CD4-positive, alpha-beta T cell treated with Interleukin-6 at 100 ng/mL for 8 hours (primary cell): Measurements from ENCODE around the gene SWT1.
"Not testable (repeated sequence)": the region's sequence is repeated elsewhere in the genome, so short reads cannot be mapped to it uniquely, and the experiment has no call there.

Experiments used
- DNase-seq: peaks from one replicate; pipeline ENCODE4 v3.0.0-alpha.2; 2020; ENCODE audit warnings: mixed read lengths, low spot score

The SWT1 gene

GRCh38 chr1:185251928-185252327 is 95.0 kb downstream of the SWT1 start:
- not testable (repeated sequence) for DNase-seq

- not testable (repeated sequence) for DNase-seq
Measured at GRCh38 chr1:185252404-185252803, 95.4 kb downstream of the SWT1 start.

- DNase-seq: not testable (repeated sequence)
Measured at GRCh38 chr1:185255595-185255994, 98.6 kb downstream of the SWT1 start.

DNA sequence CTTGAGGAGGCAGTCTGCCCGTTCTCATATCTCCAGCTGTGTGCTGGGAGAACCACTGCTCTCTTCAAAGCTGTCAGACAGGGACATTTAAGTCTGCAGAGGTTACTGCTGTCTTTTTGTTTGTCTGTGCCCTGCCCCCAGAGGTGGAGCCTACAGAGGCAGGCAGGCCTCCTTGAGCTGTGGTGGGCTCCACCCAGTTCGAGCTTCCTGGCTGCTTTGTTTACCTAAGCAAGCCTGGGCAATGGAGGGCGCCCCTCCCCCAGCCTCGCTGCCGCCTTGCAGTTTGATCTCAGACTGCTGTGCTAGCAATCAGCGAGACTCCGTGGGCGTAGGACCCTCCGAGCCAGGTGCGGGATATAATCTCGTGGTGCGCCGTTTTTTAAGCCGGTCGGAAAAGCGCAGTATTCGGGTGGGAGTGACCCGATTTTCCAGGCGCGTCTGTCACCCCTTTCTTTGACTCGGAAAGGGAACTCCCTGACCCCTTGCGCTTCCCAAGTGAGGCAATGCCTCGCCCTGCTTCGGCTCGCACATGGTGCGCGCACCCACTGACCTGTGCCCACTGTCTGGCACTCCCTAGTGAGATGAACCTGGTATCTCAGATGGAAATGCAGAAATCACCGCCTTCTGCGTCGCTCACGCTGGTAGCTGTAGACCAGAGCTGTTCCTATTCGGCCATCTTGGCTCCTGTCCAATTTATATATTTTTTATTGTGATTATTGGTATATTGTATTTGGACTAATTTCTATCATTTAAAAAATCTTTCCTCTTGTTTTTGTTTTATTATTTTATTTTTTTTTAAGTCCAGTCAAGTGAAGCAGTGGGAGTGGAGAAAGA is 100.4 kb downstream of the SWT1 start:
- not testable (repeated sequence) for DNase-seq

- DNase-seq: no peak
Measured at GRCh38 chr1:185257950-185258208, 100.9 kb downstream of the SWT1 start.

DNA sequence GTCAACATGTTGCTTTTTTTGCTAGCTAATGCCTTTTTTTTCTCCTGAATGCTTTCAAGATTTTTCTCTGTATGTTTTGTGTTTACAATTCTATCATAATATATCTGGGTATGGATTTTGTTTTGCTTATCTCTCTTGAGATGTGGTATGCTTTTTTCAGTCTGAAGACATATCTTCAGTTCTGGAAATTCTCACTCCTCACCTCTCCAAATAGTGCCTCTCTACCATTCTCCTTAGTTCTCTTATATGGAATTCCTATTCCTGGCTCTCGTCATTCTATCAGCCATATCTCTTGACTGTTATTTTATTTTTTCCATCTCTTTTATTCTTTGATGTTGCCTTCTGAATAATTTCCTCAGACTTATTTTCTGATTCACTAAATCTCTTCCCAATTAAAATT is 101.7 kb downstream of the SWT1 start:
- DNase-seq: no peak

GRCh38 chr1:185260611-185261010 is 103.6 kb downstream of the SWT1 start:
- no peak for DNase-seq

DNA sequence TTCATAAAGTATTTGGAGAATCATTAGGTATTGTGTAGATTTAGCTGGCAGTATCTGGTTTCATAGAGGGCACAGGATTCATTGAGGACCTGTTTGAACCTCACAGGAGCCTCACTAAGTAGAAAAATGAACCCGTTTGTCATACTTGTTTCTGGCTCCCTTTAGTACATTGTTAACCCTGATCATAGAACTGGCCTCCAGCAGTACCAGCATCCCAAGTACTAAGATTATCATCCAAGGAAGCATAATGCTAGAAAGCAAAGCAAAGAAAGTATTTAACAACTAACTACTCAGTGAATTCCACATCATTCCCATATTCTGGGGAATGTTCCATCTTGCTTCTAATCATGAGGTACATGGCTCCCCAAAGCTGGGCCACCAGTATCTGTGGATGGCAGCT is 105.2 kb downstream of the SWT1 start:
- DNase-seq: no peak

DNA sequence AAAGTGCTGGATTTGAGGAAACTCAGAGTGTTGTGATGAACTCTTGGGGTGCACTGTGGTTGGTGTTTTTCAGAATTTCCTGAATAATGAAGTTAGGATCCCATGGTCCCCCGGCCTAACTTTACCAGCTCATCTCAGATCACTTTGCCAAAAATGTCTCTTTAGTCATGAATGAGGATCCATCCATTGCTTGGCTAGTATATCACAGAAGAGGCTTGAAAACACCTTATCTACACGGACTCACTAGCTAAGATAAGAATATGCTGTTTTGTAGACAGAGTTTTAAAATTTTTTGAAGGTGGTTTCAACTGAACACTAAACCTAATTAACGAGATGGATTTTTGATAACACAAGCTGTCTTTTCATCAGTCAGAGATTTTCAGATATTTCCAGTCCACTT is 106.3 kb downstream of the SWT1 start:
- no peak for DNase-seq

- no peak for DNase-seq
Measured at GRCh38 chr1:185263780-185264179, 106.8 kb downstream of the SWT1 start.

GRCh38 chr1:185265314-185265713 is 108.3 kb downstream of the SWT1 start:
- DNase-seq: no peak

GRCh38 chr1:185267301-185267700 is 110.3 kb downstream of the SWT1 start:
- no peak for DNase-seq

GRCh38 chr1:185267701-185268100 is 110.7 kb downstream of the SWT1 start:
- no peak for DNase-seq

- no peak for DNase-seq
Measured at GRCh38 chr1:185268352-185268751, 111.4 kb downstream of the SWT1 start.

DNA sequence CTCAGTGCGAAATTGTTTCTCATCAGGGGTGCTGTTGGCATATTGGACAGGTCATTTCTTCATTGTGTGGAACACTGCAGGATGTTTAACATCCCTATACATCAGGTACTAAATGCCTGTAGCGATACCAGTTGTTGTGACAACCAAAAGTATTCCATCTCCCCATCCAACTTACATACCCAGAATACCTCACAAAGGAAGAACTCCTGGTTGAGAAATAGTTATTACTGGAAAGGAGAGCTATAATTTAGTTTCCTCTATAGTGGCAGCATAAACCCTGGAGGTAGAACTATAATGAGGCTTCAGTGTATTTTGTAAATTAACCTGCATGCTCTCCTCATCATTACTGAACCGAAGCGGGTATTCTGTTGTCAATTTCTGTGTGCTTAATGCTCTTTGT is 115.0 kb downstream of the SWT1 start:
- DNase-seq: no peak

- no peak for DNase-seq
Measured at GRCh38 chr1:185279571-185279970, 122.6 kb downstream of the SWT1 start.

DNA sequence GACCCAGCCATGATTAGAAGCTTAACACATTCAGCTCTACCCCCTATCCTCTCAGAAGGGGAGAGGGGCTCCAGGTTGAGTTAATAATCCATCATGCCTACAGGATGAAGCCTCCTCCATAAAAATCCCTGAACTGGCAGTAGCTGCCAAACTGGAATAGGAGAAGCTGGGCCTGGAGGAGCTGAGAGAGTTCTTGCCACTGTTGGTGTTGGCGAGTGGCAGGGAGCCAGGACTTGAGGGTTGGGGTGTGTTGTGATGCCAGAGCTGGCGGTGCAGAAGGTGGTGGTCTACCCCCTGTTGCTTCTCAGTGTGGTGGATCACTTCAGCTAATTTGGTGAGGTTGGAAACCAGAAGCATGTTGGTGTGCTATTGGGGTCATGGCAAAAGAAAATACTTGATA is 123.6 kb downstream of the SWT1 start:
- DNase-seq: no peak

DNA sequence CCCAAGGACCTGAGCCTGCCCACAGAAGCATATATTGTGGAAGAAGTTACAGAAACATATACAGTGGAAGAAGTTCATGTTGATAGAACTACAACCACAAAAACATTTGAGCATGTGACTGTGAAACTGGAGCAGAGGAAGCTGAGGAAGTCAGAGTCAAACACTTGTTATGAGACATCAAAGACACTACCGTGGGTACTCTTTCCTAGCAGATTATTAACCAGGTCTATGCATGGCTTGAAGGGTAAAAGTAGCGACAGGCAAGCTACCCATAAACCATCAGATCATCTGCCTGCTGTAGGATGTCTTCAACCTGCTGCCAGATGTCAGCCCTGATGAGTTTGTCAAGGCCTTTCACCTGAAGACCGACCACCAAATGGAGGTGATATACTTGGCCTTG is 124.3 kb downstream of the SWT1 start:
- DNase-seq: peak; percentile 77

- DNase-seq: no peak
Measured at GRCh38 chr1:185284116-185284515, 127.1 kb downstream of the SWT1 start.

- DNase-seq: no peak
Measured at GRCh38 chr1:185284533-185285276, 127.7 kb downstream of the SWT1 start.

GRCh38 chr1:185287451-185287850 is 130.5 kb downstream of the SWT1 start:
- no peak for DNase-seq

GRCh38 chr1:185288435-185288834 is 131.5 kb downstream of the SWT1 start:
- DNase-seq: no peak

- no peak for DNase-seq
Measured at GRCh38 chr1:185289880-185290279, 132.9 kb downstream of the SWT1 start.

GRCh38 chr1:185291159-185291558 is 134.2 kb downstream of the SWT1 start:
- DNase-seq: no peak
